NCI-H345 treated with DMSO at 0.1 percent for 48 hours (cell line): ENCODE measurements around the gene PLA2R1.
"Not testable (repeated sequence)": the region's sequence is repeated elsewhere in the genome, so short reads cannot be mapped to it uniquely, and the experiment has no call there.

Experiments
- DNase-seq: peaks from one replicate; lab custom pipeline; 2025; ENCODE audit not compliant: unreplicated experiment; lab: John Stamatoyannopoulos, UW

The PLA2R1 gene

GRCh38 chr2:160063879-160064612 is 1.6 kb upstream of the PLA2R1 start:
- DNase-seq = no peak

- DNase-seq = no peak
These were observed 856 bp upstream of the PLA2R1 start for GRCh38 chr2:160063271-160063670.

GRCh38 chr2:160061944-160062291 is 497 bp downstream of the PLA2R1 start:
- DNase-seq = no peak

GRCh38 chr2:160061533-160061932 is 882 bp downstream of the PLA2R1 start:
- DNase-seq = no peak

GRCh38 chr2:160060297-160060696 is 2.1 kb downstream of the PLA2R1 start:
- DNase-seq = no peak

GRCh38 chr2:160057356-160057755 is 5.1 kb downstream of the PLA2R1 start:
- no peak for DNase-seq

- no peak for DNase-seq
These were observed 6.7 kb downstream of the PLA2R1 start for GRCh38 chr2:160055726-160056108.

GRCh38 chr2:160054984-160055725 is 7.3 kb downstream of the PLA2R1 start:
- no peak for DNase-seq

- DNase-seq = no peak
These were observed 8.5 kb downstream of the PLA2R1 start for GRCh38 chr2:160053946-160054345.

- no peak for DNase-seq
These were observed 9.9 kb downstream of the PLA2R1 start for GRCh38 chr2:160052531-160052930.

GRCh38 chr2:160051371-160051800 is 11.0 kb downstream of the PLA2R1 start:
- DNase-seq = no peak

- DNase-seq = no peak
These were observed 12.3 kb downstream of the PLA2R1 start for GRCh38 chr2:160050147-160050546.

GRCh38 chr2:160045703-160046210 is 16.7 kb downstream of the PLA2R1 start:
- DNase-seq = no peak

- DNase-seq = no peak
These were observed 17.7 kb downstream of the PLA2R1 start for GRCh38 chr2:160044728-160045127.

GRCh38 chr2:160043265-160043664 is 19.1 kb downstream of the PLA2R1 start:
- no peak for DNase-seq

- no peak for DNase-seq
These were observed 20.4 kb downstream of the PLA2R1 start for GRCh38 chr2:160042054-160042453.

GRCh38 chr2:160041091-160041490 is 21.3 kb downstream of the PLA2R1 start:
- no peak for DNase-seq

- no peak for DNase-seq
These were observed 23.1 kb downstream of the PLA2R1 start for GRCh38 chr2:160039166-160039903.

- DNase-seq = not testable (repeated sequence)
These were observed 23.8 kb downstream of the PLA2R1 start for GRCh38 chr2:160038662-160039061.

- no peak for DNase-seq
These were observed 25.7 kb downstream of the PLA2R1 start for GRCh38 chr2:160036736-160037135.

- no peak for DNase-seq
These were observed 27.3 kb downstream of the PLA2R1 start for GRCh38 chr2:160035125-160035524.

GRCh38 chr2:160034396-160034795 is 28.0 kb downstream of the PLA2R1 start:
- no peak for DNase-seq
